HepG2 (cell line): Measurements from ENCODE around the gene FHIP2A. TPM values are rescaled to one million over a fixed set of nuclear protein-coding genes. Genes with fewer than 3 reads are reported as not detected.

Experiments
- AHR ChIP-seq: IDR thresholded peaks from 2 replicates; pipeline ENCODE4 v1.6.1; 2018; ENCODE audit warnings: missing genetic modification reagents, missing compliant biosample characterization
- ATRX ChIP-seq: sonication (generic); formaldehyde crosslinking; IDR thresholded peaks from 2 replicates; pipeline ENCODE4 v1.4.0; 2020; ENCODE audit warnings: missing genetic modification reagents, borderline replicate concordance
- CEBPB ChIP-seq: IDR thresholded peaks from 2 replicates; pipeline ENCODE4 v1.6.1; 2011; ENCODE audit warnings: low read depth, low read length, improper control_type of control experiment, borderline replicate concordance
- FOSL2 ChIP-seq: sonication (generic); formaldehyde crosslinking; IDR thresholded peaks from 2 replicates; pipeline ENCODE4 v1.4.0; 2020; ENCODE audit warnings: missing genetic modification reagents
- HOXA9 ChIP-seq: sonication (generic); formaldehyde crosslinking; IDR thresholded peaks from 2 replicates; pipeline ENCODE4 v1.8.1; 2022; ENCODE audit warnings: missing genetic modification reagents, mild to moderate bottlenecking, moderate library complexity, borderline replicate concordance
- JUND ChIP-seq: sonication (generic); formaldehyde crosslinking; IDR thresholded peaks from 2 replicates; pipeline ENCODE4 v1.8.0; 2022; ENCODE audit warnings: mild to moderate bottlenecking, missing genetic modification reagents
- KLF9 ChIP-seq: IDR thresholded peaks from 2 replicates; pipeline ENCODE4 v1.6.1; 2016; ENCODE audit warnings: low read depth
- KMT2A ChIP-seq: sonication (generic); formaldehyde crosslinking; IDR thresholded peaks from 2 replicates; pipeline ENCODE4 v1.4.0; 2020; ENCODE audit warnings: missing genetic modification reagents
- NFE2L1 ChIP-seq: sonication (generic); formaldehyde crosslinking; IDR thresholded peaks from 2 replicates; pipeline ENCODE4 v1.4.0; 2020; ENCODE audit warnings: missing genetic modification reagents, mild to moderate bottlenecking, borderline replicate concordance
- PAXIP1 ChIP-seq: sonication (generic); formaldehyde crosslinking; conservative IDR thresholded peaks from 2 replicates; pipeline ENCODE4 v1.4.0; 2020; ENCODE audit warnings: mild to moderate bottlenecking, missing genetic modification reagents, moderate library complexity
- RAD21 ChIP-seq: fragments of 450-650 bp; formaldehyde crosslinking; IDR thresholded peaks from 2 replicates; pipeline ENCODE4 v1.5.0; 2020; ENCODE audit warnings: mild to moderate bottlenecking
- SIN3B ChIP-seq: fragments of 150-350 bp; IDR thresholded peaks from 2 replicates; pipeline ENCODE4 v1.6.1; 2014; ENCODE audit warnings: low read length
- SMC3 ChIP-seq: IDR thresholded peaks from 2 replicates; pipeline ENCODE4 v1.6.1; 2011; ENCODE audit warnings: low read length, improper control_type of control experiment
- SP1 ChIP-seq, 2 experiments: fragments of 450-650 bp in 1 of 2; sonication (generic) in 1 of 2; formaldehyde crosslinking in 1 of 2; IDR thresholded peaks; 2 replicates each; pipeline versions ENCODE4 v1.4.0 to v1.6.1; 2016 to 2020; ENCODE audit warnings: missing genetic modification reagents in 1 of 2
- ZFX ChIP-seq: sonication (generic); formaldehyde crosslinking; IDR thresholded peaks from 2 replicates; pipeline ENCODE4 v1.4.0; 2020; ENCODE audit warnings: mild to moderate bottlenecking, low read depth, missing genetic modification reagents, moderate library complexity
- ZNF430 ChIP-seq: sonication (generic); formaldehyde crosslinking; IDR thresholded peaks from 2 replicates; pipeline ENCODE4 v1.9.0; 2021; ENCODE audit warnings: mild to moderate bottlenecking, missing genetic modification reagents
- ZNF446 ChIP-seq: sonication (generic); formaldehyde crosslinking; IDR thresholded peaks from 2 replicates; pipeline ENCODE4 v1.5.0; 2020; ENCODE audit warnings: mild to moderate bottlenecking, missing genetic modification reagents
- ZNF580 ChIP-seq: IDR thresholded peaks from 2 replicates; pipeline ENCODE4 v1.6.1; 2016; ENCODE audit warnings: low read depth, borderline replicate concordance
- ZNF607 ChIP-seq: sonication (generic); formaldehyde crosslinking; IDR thresholded peaks from 2 replicates; pipeline ENCODE4 v1.5.1; 2020; ENCODE audit warnings: missing genetic modification reagents, mild to moderate bottlenecking, borderline replicate concordance
- ZNF644 ChIP-seq: IDR thresholded peaks from 2 replicates; pipeline ENCODE4 v1.6.1; 2016; ENCODE audit warnings: low read depth
- ZNF850 ChIP-seq: sonication (generic); formaldehyde crosslinking; conservative IDR thresholded peaks from 2 replicates; pipeline ENCODE4 v1.9.0; 2021; ENCODE audit warnings: mild to moderate bottlenecking, missing genetic modification reagents
- ZSCAN20 ChIP-seq: sonication (generic); formaldehyde crosslinking; IDR thresholded peaks from 2 replicates; pipeline ENCODE4 v1.4.0; 2020; ENCODE audit warnings: missing genetic modification reagents, mild to moderate bottlenecking, borderline replicate concordance
- polyA plus RNA-seq, 8 experiments: library from polyadenylated mRNA; depleted of rRNA in 3 of 8; stranded (reverse) in 7 of 8; unstranded in 1 of 8; fragments of >200 nt; fragmentation: Illumina TruSeq in 4 of 8; extraction: Trizol in 4 of 8; gene quantifications; 2 replicates each; pipeline versions ENCODE4 v1.2.1 to v1.2.3, GENCODE V29; 2011 to 2016; ENCODE audit warnings: low read depth in 4 of 8, missing spikeins in 1 of 8, mixed read lengths in 1 of 8; ENCODE audit not compliant: insufficient read depth in 1 of 8
- total RNA-seq, 5 experiments: library from RNA; depleted of rRNA; stranded (reverse); fragments of >200 nt; fragmentation: Illumina TruSeq; extraction: Trizol; gene quantifications; 2 replicates each; pipeline ENCODE4 v1.2.3, GENCODE V29; 2016; ENCODE audit warnings: low read depth in 1 of 5
- TF ChIP-seq, protein P1 (sequence below): sonication (generic); formaldehyde crosslinking; IDR thresholded peaks from 2 replicates; pipeline ENCODE4 v1.8.0; 2022; ENCODE audit warnings: low read depth, missing genetic modification reagents
- TF ChIP-seq, protein P2 (sequence below): sonication (generic); formaldehyde crosslinking; IDR thresholded peaks from 2 replicates; pipeline ENCODE4 v1.4.0; 2020; ENCODE audit warnings: missing genetic modification reagents; ENCODE audit errors: not compliant biosample characterization
- TF ChIP-seq, protein P3 (sequence below): IDR thresholded peaks from 2 replicates; pipeline ENCODE4 v1.6.1; 2016; ENCODE audit warnings: control low read depth

Gene FHIP2A
- total and polyA plus RNA-seq, 2 of the 13 experiments (the other 11 are each of a cell fraction or from before 2014, with no cell fraction given): 6.5 to 8.3 TPM

GRCh38 chr10:114821915-114822443 is 399 bp downstream of the FHIP2A start (continued):
- TF ChIP-seq, protein P1, sequence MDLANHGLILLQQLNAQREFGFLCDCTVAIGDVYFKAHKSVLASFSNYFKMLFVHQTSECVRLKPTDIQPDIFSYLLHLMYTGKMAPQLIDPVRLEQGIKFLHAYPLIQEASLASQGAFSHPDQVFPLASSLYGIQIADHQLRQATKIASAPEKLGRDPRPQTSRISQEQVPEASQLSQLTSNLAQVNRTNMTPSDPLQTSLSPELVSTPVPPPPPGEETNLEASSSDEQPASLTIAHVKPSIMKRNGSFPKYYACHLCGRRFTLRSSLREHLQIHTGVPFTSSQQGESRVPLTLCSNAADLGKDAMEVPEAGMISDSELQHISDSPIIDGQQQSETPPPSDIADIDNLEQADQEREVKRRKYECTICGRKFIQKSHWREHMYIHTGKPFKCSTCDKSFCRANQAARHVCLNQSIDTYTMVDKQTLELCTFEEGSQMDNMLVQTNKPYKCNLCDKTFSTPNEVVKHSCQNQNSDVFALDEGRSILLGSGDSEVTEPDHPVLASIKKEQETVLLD (CRISPR knock-in tag): 0 out of 2 replicates have a peak, but pooled peaks have one; percentile 38
- TF ChIP-seq ZNF850 (CRISPR knock-in tag) (no peak), FOSL2 (CRISPR knock-in tag) (no peak), ZNF644 (CRISPR knock-in tag) (no peak), KMT2A (CRISPR knock-in tag) (no peak), CEBPB (no peak), ZNF607 (no peak), SMC3 (no peak), PAXIP1 (CRISPR knock-in tag) (no peak), HOXA9 (CRISPR knock-in tag) (no peak), ZSCAN20 (CRISPR knock-in tag) (no peak; the same call in 1 of the 2 replicates), NFE2L1 (CRISPR knock-in tag) (no peak), ZFX (peak; percentile 91), ATRX (CRISPR knock-in tag) (no peak), SP1 (IDR thresholded peaks at IDR 0.05) (no peak), SP1 (CRISPR knock-in tag; IDR thresholded peaks at IDR 0.05) (no peak), JUND (no peak), SIN3B (no peak), ZNF430 (no peak), RAD21 (no peak), ZNF446 (CRISPR knock-in tag) (no peak), AHR (CRISPR knock-in tag) (peak; percentile 52; the same call in 1 of the 2 replicates), ZNF580 (no peak), KLF9 (no peak)
- TF ChIP-seq, protein P2, sequence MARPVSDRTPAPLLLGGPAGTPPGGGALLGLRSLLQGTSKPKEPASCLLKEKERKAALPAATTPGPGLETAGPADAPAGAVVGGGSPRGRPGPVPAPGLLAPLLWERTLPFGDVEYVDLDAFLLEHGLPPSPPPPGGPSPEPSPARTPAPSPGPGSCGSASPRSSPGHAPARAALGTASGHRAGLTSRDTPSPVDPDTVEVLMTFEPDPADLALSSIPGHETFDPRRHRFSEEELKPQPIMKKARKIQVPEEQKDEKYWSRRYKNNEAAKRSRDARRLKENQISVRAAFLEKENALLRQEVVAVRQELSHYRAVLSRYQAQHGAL (CRISPR knock-in tag): peak; percentile 58
- TF ChIP-seq, protein P3, sequence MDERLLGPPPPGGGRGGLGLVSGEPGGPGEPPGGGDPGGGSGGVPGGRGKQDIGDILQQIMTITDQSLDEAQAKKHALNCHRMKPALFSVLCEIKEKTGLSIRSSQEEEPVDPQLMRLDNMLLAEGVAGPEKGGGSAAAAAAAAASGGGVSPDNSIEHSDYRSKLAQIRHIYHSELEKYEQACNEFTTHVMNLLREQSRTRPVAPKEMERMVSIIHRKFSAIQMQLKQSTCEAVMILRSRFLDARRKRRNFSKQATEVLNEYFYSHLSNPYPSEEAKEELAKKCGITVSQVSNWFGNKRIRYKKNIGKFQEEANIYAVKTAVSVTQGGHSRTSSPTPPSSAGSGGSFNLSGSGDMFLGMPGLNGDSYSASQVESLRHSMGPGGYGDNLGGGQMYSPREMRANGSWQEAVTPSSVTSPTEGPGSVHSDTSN (CRISPR knock-in tag): no peak
